CD14-positive monocyte (primary cell): ENCODE results near the gene SLC4A8. TPM values are rescaled to one million over a fixed set of nuclear protein-coding genes. Genes with fewer than 3 reads are reported as not detected.
A peak's percentile ranks its signal among the peaks of the same experiment; 100 is the strongest.
"Not testable (repeated sequence)": the region's sequence is repeated elsewhere in the genome, so short reads cannot be mapped to it uniquely, and the experiment has no call there.

Source experiments
- DNase-seq, 3 donors: peaks; one replicate each; pipeline ENCODE4 v3.0.0-alpha.2; 2011 to 2022
- H2AFZ ChIP-seq: 2 replicates; pipeline ENCODE4 v1.6.0; 2012; ENCODE audit warnings: mild to moderate bottlenecking, low read depth, low read length, inconsistent platforms; ENCODE audit not compliant: insufficient read depth, poor library complexity, severe bottlenecking
- H3K27ac ChIP-seq, 2 donors: 1 replicate in 1 of 2; 2 replicates in 1 of 2; pipeline ENCODE4 v1.5.1; 2012 to 2013; ENCODE audit warnings: low read length in 2 of 2, control low read depth in 1 of 2, inconsistent platforms in 1 of 2, low read depth in 1 of 2, mild to moderate bottlenecking in 1 of 2
- H3K27me3 ChIP-seq, 2 donors: one replicate each; pipeline versions ENCODE4 v1.6.0 to v1.6.1; 2011 to 2013; ENCODE audit warnings: low read length in 2 of 2; ENCODE audit not compliant: control insufficient read depth in 2 of 2, insufficient read depth in 2 of 2
- H3K36me3 ChIP-seq, 2 donors: replicated peaks in 1 of 2; 1 replicate in 1 of 2; 2 replicates in 1 of 2; pipeline versions ENCODE4 v1.5.1 to v1.6.1; 2012 to 2013; ENCODE audit warnings: low read length in 2 of 2, control low read depth in 1 of 2, inconsistent platforms in 1 of 2, mild to moderate bottlenecking in 1 of 2; ENCODE audit not compliant: insufficient read depth in 2 of 2, control insufficient read depth in 1 of 2
- H3K4me1 ChIP-seq, 2 donors: 1 replicate in 1 of 2; 2 replicates in 1 of 2; pipeline versions ENCODE4 v1.5.1 to v1.6.1; 2012 to 2013; ENCODE audit warnings: low read length in 2 of 2, control low read depth in 1 of 2, inconsistent platforms in 1 of 2, mild to moderate bottlenecking in 1 of 2, moderate library complexity in 1 of 2; ENCODE audit not compliant: insufficient read depth in 2 of 2, control insufficient read depth in 1 of 2
- H3K4me2 ChIP-seq: replicated peaks from 2 replicates; pipeline ENCODE3; 2012; ENCODE audit warnings: low read length, moderate library complexity, mild to moderate bottlenecking; ENCODE audit not compliant: poor library complexity, severe bottlenecking; ENCODE audit errors: extremely low read depth
- H3K4me3 ChIP-seq, 3 experiments: fragments of 200-600 bp in 1 of 3; sonication (generic) in 1 of 3; replicated peaks in 1 of 3; 1 replicate in 2 of 3; 2 replicates in 1 of 3; pipeline ENCODE4 v1.5.1; 2011 to 2013; ENCODE audit warnings: low read length in 3 of 3, mild to moderate bottlenecking in 3 of 3, control low read depth in 2 of 3, low read depth in 2 of 3, inconsistent platforms in 1 of 3, moderate library complexity in 1 of 3
- H3K79me2 ChIP-seq: 2 replicates; pipeline ENCODE4 v1.6.0; 2012; ENCODE audit warnings: mild to moderate bottlenecking, control low read depth, inconsistent platforms, low read length, moderate library complexity; ENCODE audit not compliant: insufficient read depth
- H3K9ac ChIP-seq: 2 replicates; pipeline ENCODE4 v1.6.0; 2017; ENCODE audit warnings: low read length, mild to moderate bottlenecking; ENCODE audit not compliant: insufficient read depth, poor library complexity, severe bottlenecking
- H3K9me3 ChIP-seq, 2 donors: replicated peaks in 1 of 2; 1 replicate in 1 of 2; 2 replicates in 1 of 2; pipeline versions ENCODE4 v1.5.1 to v1.6.1; 2012 to 2013; ENCODE audit warnings: low read length in 2 of 2, control low read depth in 1 of 2; ENCODE audit not compliant: control insufficient read depth in 1 of 2, insufficient read depth in 1 of 2
- H4K20me1 ChIP-seq: 2 replicates; pipeline ENCODE4 v1.6.0; 2012; ENCODE audit warnings: mild to moderate bottlenecking, low read length, control low read depth, moderate library complexity; ENCODE audit not compliant: insufficient read depth
- H3K27ac Mint-ChIP-seq, 7 donors: one replicate each; pipeline ENCODE4 v1.8.0; 2020; ENCODE audit warnings: mild to moderate bottlenecking in 7 of 7, mixed read lengths in 7 of 7, moderate library complexity in 6 of 7, inconsistent platforms in 2 of 7
- H3K27me3 Mint-ChIP-seq, 3 donors: one replicate each; pipeline ENCODE4 v1.8.0; 2021 to 2022; ENCODE audit warnings: low read depth in 3 of 3, mild to moderate bottlenecking in 3 of 3, mixed read lengths in 3 of 3, moderate library complexity in 3 of 3, inconsistent platforms in 1 of 3
- H3K36me3 Mint-ChIP-seq, 2 donors: one replicate each; pipeline ENCODE4 v1.8.0; 2020; ENCODE audit warnings: mixed read lengths in 2 of 2, inconsistent platforms in 1 of 2, mild to moderate bottlenecking in 1 of 2
- H3K4me1 Mint-ChIP-seq: one replicate; pipeline ENCODE4 v1.8.0; 2020; ENCODE audit warnings: mild to moderate bottlenecking, mixed read lengths
- H3K4me3 Mint-ChIP-seq, 2 donors: one replicate each; pipeline ENCODE4 v1.8.0; 2020; ENCODE audit warnings: mild to moderate bottlenecking in 2 of 2, mixed read lengths in 2 of 2, moderate library complexity in 1 of 2
- H3K9me3 Mint-ChIP-seq, 7 donors: one replicate each; pipeline ENCODE4 v1.8.0; 2020 to 2022; ENCODE audit warnings: mixed read lengths in 7 of 7, mild to moderate bottlenecking in 6 of 7, moderate library complexity in 6 of 7, inconsistent platforms in 2 of 7
- WGBS: methylation state at CpG from one replicate; pipeline ENCODE4 v1.1.5; 2013; ENCODE audit warnings: missing lambda C conversion rate; ENCODE audit not compliant: insufficient coverage; 5-methylcytosine and 5-hydroxymethylcytosine counted together
- intact Hi-C, 2 donors: fragments of 100-400 bp; cut with micrococcal nuclease; formaldehyde crosslinking; loops; one replicate each; pipeline versions ENCODE4 v1.15.0 to v1.15.1; 2023
- polyA plus RNA-seq, 3 donors: library from polyadenylated mRNA; depleted of rRNA in 1 of 3; unstranded in 2 of 3; stranded (reverse) in 1 of 3; fragments of 300-500 nt in 2 of 3; fragments of >200 nt in 1 of 3; fragmentation: Illumina TruSeq in 2 of 3; gene quantifications; 1 replicate in 2 of 3; 2 replicates in 1 of 3; pipeline ENCODE4 v1.2.3, GENCODE V29; 2012 to 2021
- TF ChIP-seq, protein P1 (sequence below): fragments of 200-600 bp; IDR thresholded peaks from one replicate; pipeline ENCODE4 v1.8.0; 2022; ENCODE audit warnings: antibody characterized with exemption, mild to moderate bottlenecking

Gene SLC4A8
- polyA plus RNA-seq, 3 donors: 1.9 to 5.4 (median 2.3) TPM

DNA sequence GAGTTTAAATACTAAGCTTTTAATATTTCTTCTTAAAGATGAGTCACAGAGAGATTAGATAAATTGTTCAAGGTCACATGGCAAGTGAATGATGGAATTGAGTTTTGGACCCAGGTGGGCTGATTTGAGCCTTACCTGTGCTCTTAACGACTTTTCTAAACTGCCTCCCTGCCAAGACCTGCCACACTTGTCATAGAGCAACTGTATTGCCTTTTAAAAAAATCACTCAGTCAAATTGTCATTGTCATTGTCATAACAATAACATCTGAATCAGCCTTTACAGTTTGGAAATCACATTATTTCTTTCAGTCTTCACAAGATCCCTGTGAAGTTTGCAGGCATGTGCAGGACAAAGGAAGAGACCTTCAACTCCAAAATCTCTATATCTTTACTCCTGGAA, 25.7 kb downstream of the SLC4A8 start:
- Histone ChIP-seq H2AFZ (no peak overlapping the region), H3K9me3 (no peaks in the 10 kb centered on the region), H3K4me1 (peaks cover 0 to 9% of the 10 kb centered on the region in 2 donors), H3K79me2 (no peaks in the 10 kb centered on the region), H3K4me2 (no peak overlapping the region), H4K20me1 (no peaks in the 10 kb centered on the region), H3K36me3 (no peaks in the 10 kb centered on the region), H3K27me3 (no peaks in the 10 kb centered on the region), H3K27ac (no peak overlapping the region), H3K4me3 (no peak overlapping the region), H3K9ac (no peak overlapping the region)
- Mint-ChIP-seq H3K27ac (no peak overlapping the region), H3K36me3 (peaks cover 0 to 3% of the 10 kb centered on the region in 2 donors), H3K9me3 (peaks cover 0 to 1% (median 0%) of the 10 kb centered on the region in 7 donors), H3K27me3 (peaks cover 0 to 6% (median 5%) of the 10 kb centered on the region in 3 donors), H3K4me1 (peaks cover 17% of the 10 kb centered on the region), H3K4me3 (no peak overlapping the region)
- no peak for DNase-seq
- TF ChIP-seq, protein P1, sequence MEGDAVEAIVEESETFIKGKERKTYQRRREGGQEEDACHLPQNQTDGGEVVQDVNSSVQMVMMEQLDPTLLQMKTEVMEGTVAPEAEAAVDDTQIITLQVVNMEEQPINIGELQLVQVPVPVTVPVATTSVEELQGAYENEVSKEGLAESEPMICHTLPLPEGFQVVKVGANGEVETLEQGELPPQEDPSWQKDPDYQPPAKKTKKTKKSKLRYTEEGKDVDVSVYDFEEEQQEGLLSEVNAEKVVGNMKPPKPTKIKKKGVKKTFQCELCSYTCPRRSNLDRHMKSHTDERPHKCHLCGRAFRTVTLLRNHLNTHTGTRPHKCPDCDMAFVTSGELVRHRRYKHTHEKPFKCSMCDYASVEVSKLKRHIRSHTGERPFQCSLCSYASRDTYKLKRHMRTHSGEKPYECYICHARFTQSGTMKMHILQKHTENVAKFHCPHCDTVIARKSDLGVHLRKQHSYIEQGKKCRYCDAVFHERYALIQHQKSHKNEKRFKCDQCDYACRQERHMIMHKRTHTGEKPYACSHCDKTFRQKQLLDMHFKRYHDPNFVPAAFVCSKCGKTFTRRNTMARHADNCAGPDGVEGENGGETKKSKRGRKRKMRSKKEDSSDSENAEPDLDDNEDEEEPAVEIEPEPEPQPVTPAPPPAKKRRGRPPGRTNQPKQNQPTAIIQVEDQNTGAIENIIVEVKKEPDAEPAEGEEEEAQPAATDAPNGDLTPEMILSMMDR: no peak
- 100% methylated on average over 1 of the region's 1 CpG for WGBS
- intact Hi-C loops: no loop called here

DNA sequence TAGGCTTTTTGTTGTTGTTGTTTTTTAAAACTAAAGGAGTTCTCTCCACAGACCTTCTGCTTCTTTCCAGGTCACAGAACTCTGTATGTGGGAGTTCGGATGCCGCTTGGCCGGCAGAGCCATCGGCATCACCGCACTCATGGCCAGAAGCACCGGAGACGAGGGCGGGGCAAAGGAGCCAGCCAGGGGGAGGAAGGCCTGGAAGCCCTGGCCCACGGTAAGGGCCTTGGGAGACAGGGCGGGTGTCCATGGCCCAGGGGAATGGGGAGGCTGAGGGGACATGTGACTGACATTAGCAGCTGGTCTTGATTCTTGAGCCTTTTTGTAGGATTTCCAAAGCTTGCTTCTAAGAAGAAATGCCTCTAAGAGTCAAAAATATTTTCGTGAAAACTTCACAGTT, 26.2 kb downstream of the SLC4A8 start:
- no peak overlapping the region for H3K4me3 Mint-ChIP-seq
- H3K36me3 Mint-ChIP-seq: peaks cover 0 to 3% of the 10 kb centered on the region in 2 donors
- no peak overlapping the region for H3K4me2 ChIP-seq
- H4K20me1 ChIP-seq: no peaks in the 10 kb centered on the region
- peaks cover 0 to 6% (median 5%) of the 10 kb centered on the region in 3 donors for H3K27me3 Mint-ChIP-seq
- peaks cover 0 to 9% of the 10 kb centered on the region in 2 donors for H3K4me1 ChIP-seq
- H3K9me3 Mint-ChIP-seq: peaks cover 0 to 1% (median 0%) of the 10 kb centered on the region in 7 donors
- no peak for DNase-seq
- H2AFZ ChIP-seq: no peak overlapping the region
- no peaks in the 10 kb centered on the region for H3K27me3 ChIP-seq
- H3K4me3 ChIP-seq: no peak overlapping the region
- intact Hi-C loops: no loop called here
- H3K27ac ChIP-seq: no peak overlapping the region
- H3K4me1 Mint-ChIP-seq: peaks cover 17% of the 10 kb centered on the region
- no peaks in the 10 kb centered on the region for H3K36me3 ChIP-seq
- no peak overlapping the region for H3K9ac ChIP-seq
- WGBS: 98% methylated on average over 11 of the region's 11 CpGs
- no peaks in the 10 kb centered on the region for H3K9me3 ChIP-seq
- H3K79me2 ChIP-seq: no peaks in the 10 kb centered on the region
- no peak overlapping the region for H3K27ac Mint-ChIP-seq
- TF ChIP-seq, protein P1: no peak

DNA sequence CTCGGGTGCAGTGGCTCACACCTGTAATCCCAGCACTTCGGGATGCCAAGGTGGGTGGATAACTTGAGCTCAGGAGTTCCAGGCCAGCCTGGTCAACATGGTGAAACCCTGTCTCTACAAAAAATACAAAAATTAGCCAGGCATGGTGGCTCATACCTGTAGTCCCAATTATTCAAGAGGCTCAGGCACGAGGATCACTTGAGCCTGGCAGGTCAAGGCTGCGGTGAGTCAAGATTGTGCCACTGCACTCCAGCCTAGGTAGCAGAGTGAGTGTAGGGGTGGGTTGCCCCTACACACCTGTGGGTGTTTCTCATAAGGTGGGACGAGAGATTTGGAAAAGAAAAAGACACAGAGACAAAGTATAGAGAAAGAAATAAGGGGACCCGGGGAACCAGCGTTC, 29.4 kb downstream of the SLC4A8 start:
- H3K27ac Mint-ChIP-seq: peak overlapping the region in 1 of 7 donors; percentile 91
- H3K36me3 Mint-ChIP-seq, H3K4me3 Mint-ChIP-seq, H3K4me1 ChIP-seq, H3K4me1 Mint-ChIP-seq, H3K27ac ChIP-seq, H3K27me3 ChIP-seq, H3K9me3 Mint-ChIP-seq, intact Hi-C loops, H3K27me3 Mint-ChIP-seq, H2AFZ ChIP-seq, H3K4me3 ChIP-seq, DNase-seq, H3K9ac ChIP-seq, H3K79me2 ChIP-seq, H4K20me1 ChIP-seq, H3K4me2 ChIP-seq, H3K36me3 ChIP-seq, H3K9me3 ChIP-seq: not testable (repeated sequence)
- 95% methylated on average over 3 of the region's 7 CpGs for WGBS
